Hepatocyte (in vitro differentiated cells): Measurements from ENCODE around the gene ICA1. TPM values are rescaled to one million over a fixed set of nuclear protein-coding genes. Genes with fewer than 3 reads are reported as not detected.

ENCODE experiments used
- DNase-seq: peaks from one replicate; pipeline ENCODE4 v3.0.0-alpha.2; 2016; ENCODE audit warnings: low spot score
- H2AFZ ChIP-seq: fragments of 200-600 bp; sonication (generic); 2 replicates; pipeline ENCODE4 v1.6.0; 2016; ENCODE audit warnings: antibody characterized with exemption, mild to moderate bottlenecking
- H3K27ac ChIP-seq: fragments of 200-600 bp; sonication (generic); 2 replicates; pipeline ENCODE4 v1.5.1; 2016; ENCODE audit warnings: mild to moderate bottlenecking
- H3K27me3 ChIP-seq: fragments of 200-600 bp; sonication (generic); 2 replicates; pipeline ENCODE4 v1.6.1; 2016
- H3K36me3 ChIP-seq: fragments of 200-600 bp; sonication (generic); replicated peaks from 2 replicates; pipeline ENCODE4 v1.5.1; 2016; ENCODE audit warnings: low read depth; ENCODE audit not compliant: insufficient read depth
- H3K4me1 ChIP-seq: fragments of 200-600 bp; sonication (generic); 2 replicates; pipeline ENCODE4 v1.5.1; 2016; ENCODE audit warnings: mild to moderate bottlenecking, moderate library complexity; ENCODE audit not compliant: insufficient read depth
- H3K4me2 ChIP-seq: fragments of 200-600 bp; sonication (generic); 2 replicates; pipeline ENCODE4 v1.6.0; 2016
- H3K4me3 ChIP-seq: fragments of 200-600 bp; sonication (generic); 2 replicates; pipeline ENCODE4 v1.5.1; 2016; ENCODE audit warnings: mild to moderate bottlenecking
- H3K79me2 ChIP-seq: fragments of 200-600 bp; sonication (generic); 2 replicates; pipeline ENCODE4 v1.6.0; 2017; ENCODE audit warnings: mild to moderate bottlenecking
- H3K9me2 ChIP-seq: fragments of 200-600 bp; sonication (generic); replicated peaks from 2 replicates; pipeline ENCODE4 v1.6.0; 2017; ENCODE audit warnings: mild to moderate bottlenecking; ENCODE audit not compliant: insufficient read depth
- H3K9me3 ChIP-seq: fragments of 200-600 bp; sonication (generic); 2 replicates; pipeline ENCODE4 v1.5.1; 2016; ENCODE audit warnings: low read depth, mild to moderate bottlenecking
- H4K20me1 ChIP-seq: fragments of 200-600 bp; sonication (generic); 2 replicates; pipeline ENCODE4 v1.6.0; 2016; ENCODE audit warnings: mild to moderate bottlenecking; ENCODE audit not compliant: insufficient read depth, poor library complexity, severe bottlenecking
- EZH2 ChIP-seq: fragments of 200-600 bp; sonication (generic); IDR thresholded peaks from 2 replicates; pipeline ENCODE4 v1.6.1; 2016; ENCODE audit warnings: antibody characterized with exemption, mild to moderate bottlenecking, borderline replicate concordance
- EZH2phosphoT487 ChIP-seq: fragments of 200-600 bp; sonication (generic); IDR thresholded peaks from one replicate; pipeline ENCODE4 v1.6.1; 2018; ENCODE audit warnings: antibody characterized with exemption, mild to moderate bottlenecking, low read depth, moderate library complexity; ENCODE audit not compliant: unreplicated experiment, severe bottlenecking
- WGBS: methylation state at CpG from one replicate; pipeline ENCODE4 v1.1.6; 2016; ENCODE audit warnings: low lambda C conversion rate; ENCODE audit errors: missing lambda C conversion rate; 5-methylcytosine and 5-hydroxymethylcytosine counted together
- polyA plus RNA-seq: library from polyadenylated mRNA; unstranded; fragments of >200 nt; fragmentation: Nextera tagmentation; extraction: Ambion mirVana; gene quantifications from 2 replicates; pipeline ENCODE4 v1.2.1, GENCODE V29; 2016
- total RNA-seq: library from RNA; depleted of rRNA; stranded (reverse); fragments of >200 nt; gene quantifications from 2 replicates; pipeline ENCODE4 v1.2.3, GENCODE V29; 2014
- TF ChIP-seq, protein P1 (sequence below): fragments of 200-600 bp; sonication (generic); IDR thresholded peaks from 2 replicates; pipeline ENCODE4 v1.5.1; 2016; ENCODE audit warnings: antibody characterized with exemption, mild to moderate bottlenecking; ENCODE audit not compliant: poor library complexity

The ICA1 gene
- total and polyA plus RNA-seq, 2 experiments from 2014 or later = 32.9 to 40.1 TPM

GRCh38 chr7:8143151-8143874 is 118.7 kb downstream of the ICA1 start:
- Histone ChIP-seq H2AFZ (no peak overlapping the region), H3K27ac (no peak overlapping the region), H3K27me3 (no peaks in the 10 kb centered on the region), H3K4me3 (no peak overlapping the region), H4K20me1 (no peaks in the 10 kb centered on the region), H3K4me1 (no peaks in the 10 kb centered on the region), H3K9me3 (no peaks in the 10 kb centered on the region), H3K79me2 (no peaks in the 10 kb centered on the region), H3K4me2 (no peak overlapping the region), H3K9me2 (no peaks in the 10 kb centered on the region), H3K36me3 (no peaks in the 10 kb centered on the region)
- DNase-seq = no peak
- WGBS = 66% methylated on average over 6 of the region's 6 CpGs
- no peak for TF ChIP-seq EZH2phosphoT487
- TF ChIP-seq, protein P1, sequence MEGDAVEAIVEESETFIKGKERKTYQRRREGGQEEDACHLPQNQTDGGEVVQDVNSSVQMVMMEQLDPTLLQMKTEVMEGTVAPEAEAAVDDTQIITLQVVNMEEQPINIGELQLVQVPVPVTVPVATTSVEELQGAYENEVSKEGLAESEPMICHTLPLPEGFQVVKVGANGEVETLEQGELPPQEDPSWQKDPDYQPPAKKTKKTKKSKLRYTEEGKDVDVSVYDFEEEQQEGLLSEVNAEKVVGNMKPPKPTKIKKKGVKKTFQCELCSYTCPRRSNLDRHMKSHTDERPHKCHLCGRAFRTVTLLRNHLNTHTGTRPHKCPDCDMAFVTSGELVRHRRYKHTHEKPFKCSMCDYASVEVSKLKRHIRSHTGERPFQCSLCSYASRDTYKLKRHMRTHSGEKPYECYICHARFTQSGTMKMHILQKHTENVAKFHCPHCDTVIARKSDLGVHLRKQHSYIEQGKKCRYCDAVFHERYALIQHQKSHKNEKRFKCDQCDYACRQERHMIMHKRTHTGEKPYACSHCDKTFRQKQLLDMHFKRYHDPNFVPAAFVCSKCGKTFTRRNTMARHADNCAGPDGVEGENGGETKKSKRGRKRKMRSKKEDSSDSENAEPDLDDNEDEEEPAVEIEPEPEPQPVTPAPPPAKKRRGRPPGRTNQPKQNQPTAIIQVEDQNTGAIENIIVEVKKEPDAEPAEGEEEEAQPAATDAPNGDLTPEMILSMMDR = no peak
- TF ChIP-seq EZH2 = no peak

DNA sequence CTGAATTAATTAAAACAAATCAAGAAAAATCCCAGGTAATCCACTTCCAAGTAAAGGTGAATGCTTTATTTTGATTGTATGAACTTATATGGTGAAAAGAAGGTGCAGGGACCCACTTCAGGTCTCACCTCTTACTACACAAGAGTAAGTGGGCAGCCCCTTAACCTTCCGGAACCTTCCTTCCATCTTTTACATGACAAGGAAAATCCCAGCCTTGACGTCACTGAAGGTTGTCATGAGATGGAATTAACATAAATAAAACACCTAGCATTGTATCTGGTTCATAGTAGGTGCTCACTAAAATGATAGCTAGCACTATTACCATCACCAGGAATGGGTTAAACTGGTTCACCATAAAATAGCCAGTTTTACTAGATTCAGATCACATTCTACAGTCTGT is 119.5 kb downstream of the ICA1 start:
- H3K27ac ChIP-seq = no peak overlapping the region
- H3K9me3 ChIP-seq = no peaks in the 10 kb centered on the region
- DNase-seq = no peak
- no peaks in the 10 kb centered on the region for H3K79me2 ChIP-seq
- H3K9me2 ChIP-seq = no peaks in the 10 kb centered on the region
- no peaks in the 10 kb centered on the region for H3K4me1 ChIP-seq
- H3K36me3 ChIP-seq = no peaks in the 10 kb centered on the region
- H3K27me3 ChIP-seq = no peaks in the 10 kb centered on the region
- H3K4me3 ChIP-seq = no peak overlapping the region
- no peak overlapping the region for H3K4me2 ChIP-seq
- WGBS = 93% methylated on average over 2 of the region's 2 CpGs
- H4K20me1 ChIP-seq = no peaks in the 10 kb centered on the region
- H2AFZ ChIP-seq = no peak overlapping the region
- TF ChIP-seq EZH2 (no peak), EZH2phosphoT487 (no peak)
- TF ChIP-seq, protein P1 = no peak

- Histone ChIP-seq H3K4me1 (no peaks in the 10 kb centered on the region), H3K27ac (no peak overlapping the region), H3K36me3 (no peaks in the 10 kb centered on the region), H2AFZ (no peak overlapping the region), H3K4me3 (no peak overlapping the region), H4K20me1 (no peaks in the 10 kb centered on the region), H3K9me3 (no peaks in the 10 kb centered on the region), H3K9me2 (no peaks in the 10 kb centered on the region), H3K79me2 (no peaks in the 10 kb centered on the region), H3K4me2 (no peak overlapping the region), H3K27me3 (no peaks in the 10 kb centered on the region)
- TF ChIP-seq, protein P1 = no peak
- no peak for TF ChIP-seq EZH2phosphoT487
- WGBS = 89% methylated on average over 4 of the region's 4 CpGs
- no peak for DNase-seq
Observed at GRCh38 chr7:8141070-8141469, 120.9 kb downstream of the ICA1 start.
